OCI-M1 (cell line): ENCODE data around the gene KIAA0586.
"Not testable (repeated sequence)": the region's sequence is repeated elsewhere in the genome, so short reads cannot be mapped to it uniquely, and the experiment has no call there.

Experiments used
- DNase-seq: peaks from one replicate; lab custom pipeline; 2025; lab: John Stamatoyannopoulos, UW

KIAA0586 gene

GRCh38 chr14:58464652-58465051, 37.1 kb downstream of the KIAA0586 start:
- no peak for DNase-seq

DNA sequence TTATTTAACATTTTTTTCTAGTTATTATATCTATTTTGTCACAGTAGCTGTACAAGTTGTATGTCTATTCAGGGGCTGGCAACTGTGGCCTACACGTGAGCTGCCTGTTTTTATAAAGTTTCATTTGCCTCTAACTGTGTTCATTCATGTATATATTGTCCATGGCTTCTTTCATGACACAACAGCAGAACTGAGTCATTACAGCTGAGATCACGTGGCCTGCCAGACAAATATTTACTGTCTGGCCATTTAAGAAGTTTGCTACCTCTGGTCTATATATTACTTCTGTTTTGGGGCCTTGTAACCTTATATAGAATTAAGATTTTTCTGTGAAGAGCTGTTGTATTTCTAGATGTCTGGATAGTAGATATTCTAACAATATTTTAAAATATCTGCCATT, 37.9 kb downstream of the KIAA0586 start:
- DNase-seq = no peak

- no peak for DNase-seq
Measured at GRCh38 chr14:58466459-58466858, 38.9 kb downstream of the KIAA0586 start.

DNA sequence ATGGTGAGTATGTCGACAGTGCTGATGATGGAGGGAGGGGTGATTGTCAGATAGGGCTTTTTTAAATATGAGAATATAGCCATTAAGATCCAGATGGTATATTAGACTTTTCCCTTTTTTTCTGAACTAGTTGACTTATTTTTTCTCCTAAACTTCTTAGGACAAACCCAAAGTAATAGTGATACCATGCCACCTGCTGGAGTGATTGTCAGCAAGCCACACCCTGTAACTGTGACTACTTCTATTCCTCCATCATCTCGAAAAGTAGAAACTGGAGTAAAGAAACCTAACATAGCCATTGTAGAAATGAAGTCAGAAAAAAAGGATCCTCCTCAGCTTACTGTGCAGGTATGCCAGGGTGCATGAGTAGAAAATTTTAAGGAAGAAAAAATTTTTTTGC, 40.1 kb downstream of the KIAA0586 start:
- no peak for DNase-seq

DNA sequence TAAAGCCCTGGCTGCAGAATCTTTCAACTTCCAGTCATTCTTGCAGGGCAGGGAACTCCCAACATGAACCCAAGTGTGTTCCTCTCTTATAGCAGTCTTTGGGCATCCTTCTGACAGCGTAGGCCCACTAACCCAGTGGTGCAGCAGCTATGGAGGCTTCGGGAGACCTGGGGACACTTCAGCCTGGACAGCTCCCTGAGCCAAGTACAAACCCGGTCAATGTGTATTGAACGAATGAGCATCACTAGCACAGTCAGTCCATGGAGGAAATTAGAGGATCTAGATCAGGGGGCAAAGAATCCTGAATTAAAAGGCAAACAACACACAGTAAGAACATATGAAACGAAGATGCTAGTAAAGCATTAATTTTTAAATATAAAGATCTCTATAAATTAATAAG, 41.8 kb downstream of the KIAA0586 start:
- no peak for DNase-seq

- no peak for DNase-seq
Measured at GRCh38 chr14:58476320-58476719, 48.8 kb downstream of the KIAA0586 start.

GRCh38 chr14:58477653-58478052, 50.1 kb downstream of the KIAA0586 start:
- no peak for DNase-seq

DNA sequence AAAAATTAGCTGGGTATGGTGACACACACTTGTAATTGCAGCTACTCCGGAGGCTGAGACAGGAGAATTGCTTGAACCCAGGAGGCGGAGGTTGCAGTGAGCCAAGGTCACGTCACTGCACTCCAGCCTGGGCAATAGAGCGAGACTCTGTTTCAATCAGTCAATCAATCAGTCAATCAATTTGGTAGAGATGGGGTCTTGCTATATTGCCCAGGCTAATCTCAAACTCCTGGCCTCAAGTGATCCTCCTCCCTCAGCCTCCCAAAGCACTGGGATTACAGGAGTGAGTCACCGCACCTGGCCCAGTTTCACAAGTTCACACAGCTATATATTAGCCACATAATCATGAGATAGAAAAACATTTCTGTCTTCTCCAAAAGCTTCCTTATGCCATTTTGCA, 50.8 kb downstream of the KIAA0586 start:
- not testable (repeated sequence) for DNase-seq

DNA sequence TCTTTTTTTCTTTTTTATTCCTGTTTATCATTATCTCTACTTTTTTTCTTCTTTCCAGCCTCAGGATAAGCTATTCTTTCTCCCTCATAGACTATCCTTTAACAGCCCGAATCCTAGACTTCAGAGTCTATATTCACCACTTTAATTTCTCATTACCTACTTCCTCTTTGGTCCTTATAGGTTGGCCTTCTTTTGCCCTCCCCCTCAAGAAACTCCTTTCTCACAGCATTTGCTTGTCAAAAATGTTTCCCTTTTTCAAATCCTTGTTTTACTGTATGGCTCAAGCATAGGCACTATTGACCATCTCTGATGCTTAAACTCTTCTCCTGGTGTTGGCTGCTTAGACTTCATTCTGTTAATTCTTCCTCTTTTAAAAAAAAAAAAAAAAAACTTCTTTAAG, 52.5 kb downstream of the KIAA0586 start:
- peak; percentile 60 for DNase-seq

DNA sequence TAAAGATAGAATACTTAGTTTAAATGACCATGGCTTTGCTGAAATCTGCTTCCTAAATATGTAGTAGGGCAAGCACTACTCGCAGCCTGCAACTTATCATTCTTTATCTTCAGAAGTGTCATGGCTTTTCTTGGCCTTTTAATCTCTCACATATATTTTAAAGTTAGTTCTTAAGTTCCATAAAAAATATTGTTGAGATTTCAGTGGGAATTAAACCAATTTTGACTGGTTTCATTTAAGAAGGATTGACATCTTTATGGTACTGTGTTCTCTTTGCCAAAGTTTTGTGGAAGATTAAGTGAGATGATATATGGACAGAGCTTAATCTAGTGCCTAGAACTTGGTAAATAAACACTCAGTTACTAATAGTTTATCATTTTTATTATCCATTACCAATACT, 56.7 kb downstream of the KIAA0586 start:
- no peak for DNase-seq

DNA sequence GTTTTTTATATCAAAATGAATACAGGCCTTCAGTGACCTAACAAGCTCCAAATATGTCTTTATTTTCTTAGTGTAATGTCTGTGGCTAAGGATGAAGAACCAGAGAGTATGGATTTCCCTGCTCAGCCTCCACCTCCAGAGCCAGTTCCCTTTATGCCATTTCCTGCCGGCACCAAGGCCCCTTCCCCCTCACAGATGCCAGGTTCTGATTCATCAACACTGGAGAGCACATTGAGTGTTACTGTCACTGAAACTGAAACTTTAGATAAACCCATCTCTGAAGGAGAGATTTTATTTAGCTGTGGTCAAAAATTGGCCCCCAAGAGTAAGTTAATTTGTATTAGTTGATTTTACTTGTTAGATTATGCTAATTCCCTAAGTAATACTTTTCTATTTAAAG, 61.0 kb downstream of the KIAA0586 start:
- DNase-seq = peak; percentile 38

- no peak for DNase-seq
Measured at GRCh38 chr14:58491593-58491992, 64.1 kb downstream of the KIAA0586 start.

GRCh38 chr14:58492044-58492443, 64.5 kb downstream of the KIAA0586 start:
- no peak for DNase-seq

DNA sequence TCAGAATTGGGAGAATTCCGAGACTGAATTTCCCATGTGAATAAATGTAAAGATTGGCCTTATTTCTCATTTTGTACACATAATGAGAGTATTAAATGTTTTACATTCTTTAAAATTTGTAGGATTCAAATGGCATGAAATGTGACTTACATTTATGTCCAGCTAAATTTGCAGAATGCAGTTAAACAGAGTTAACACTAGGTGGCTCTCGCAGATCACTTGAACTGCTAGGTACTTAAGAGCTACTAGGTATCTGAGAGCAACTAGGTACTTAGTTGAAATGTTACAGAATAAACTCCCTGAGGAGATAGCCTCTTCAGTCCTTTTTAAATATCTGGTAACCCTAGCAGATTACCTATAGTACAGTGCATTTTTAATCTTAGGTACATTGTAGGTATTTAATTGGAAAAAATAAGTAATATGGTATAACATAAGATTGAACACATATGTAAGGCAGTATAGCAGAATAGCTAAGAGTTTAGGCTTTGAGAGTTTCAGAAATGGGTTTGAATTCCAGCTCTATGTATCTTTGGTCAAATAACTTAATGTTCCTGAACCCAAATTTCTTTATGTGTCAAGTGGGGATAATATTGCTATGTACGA, 73.8 kb downstream of the KIAA0586 start:
- peak; percentile 61 for DNase-seq

DNA sequence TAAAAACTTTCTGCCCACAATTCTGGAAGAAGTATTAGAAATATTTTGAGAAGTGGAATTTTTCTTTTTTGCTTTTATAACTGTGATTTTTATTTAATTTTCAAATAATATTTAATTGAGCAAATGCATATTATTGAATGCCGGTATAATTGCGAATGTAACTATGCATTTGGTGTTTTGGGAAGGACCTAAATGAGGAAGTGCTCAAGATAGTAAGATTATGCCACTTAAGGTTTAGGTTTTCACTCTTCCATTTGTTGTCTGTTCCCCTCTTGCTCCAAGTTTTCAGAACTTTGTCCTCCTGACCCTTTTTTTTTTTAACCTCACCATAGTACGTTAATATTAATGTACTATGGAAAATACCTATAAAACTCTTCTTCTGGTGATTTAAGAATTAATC, 85.8 kb downstream of the KIAA0586 start:
- peak; percentile 25 for DNase-seq

GRCh38 chr14:58517592-58517991, 90.1 kb downstream of the KIAA0586 start:
- DNase-seq = no peak

- DNase-seq = not testable (repeated sequence)
Measured at GRCh38 chr14:58525691-58526090, 98.2 kb downstream of the KIAA0586 start.

DNA sequence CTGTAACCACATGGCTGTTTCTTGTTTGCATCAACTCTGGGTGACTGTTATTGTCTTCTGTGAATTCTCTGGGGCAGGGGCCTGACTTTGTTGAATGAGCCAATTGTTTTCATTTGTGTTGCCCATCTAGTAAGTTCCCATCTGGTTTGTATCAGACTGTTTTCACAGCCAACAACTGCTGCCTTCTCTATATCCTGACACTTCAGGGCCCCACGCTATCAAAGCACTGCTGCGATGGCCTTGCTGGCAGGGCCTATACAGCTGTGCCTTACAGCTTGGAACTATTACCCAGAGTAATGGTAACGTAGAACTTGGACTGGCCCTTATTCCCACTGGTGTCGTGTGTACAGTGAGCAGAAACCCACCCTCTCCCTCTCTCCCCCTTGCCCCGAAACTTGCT, 105.9 kb downstream of the KIAA0586 start:
- DNase-seq = no peak

DNA sequence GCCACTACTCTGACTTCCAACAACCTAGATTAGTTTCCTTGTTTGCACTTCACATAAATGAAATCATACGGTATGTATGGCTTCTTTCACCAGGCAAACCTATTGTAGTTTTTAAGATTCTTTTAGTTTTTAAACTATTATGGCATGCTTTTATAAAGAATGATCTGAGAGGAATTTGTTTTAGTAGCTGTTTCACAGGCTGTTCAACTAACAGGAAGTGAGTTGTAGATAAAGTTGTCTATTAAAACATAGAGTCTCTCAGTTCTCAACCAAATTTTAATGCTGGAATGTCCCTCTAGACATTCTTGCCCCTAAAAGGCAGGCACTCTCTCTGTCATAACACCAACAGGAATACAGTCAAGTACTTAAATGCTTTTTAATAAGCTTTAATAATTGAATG, 107.5 kb downstream of the KIAA0586 start:
- DNase-seq = peak; percentile 16

DNA sequence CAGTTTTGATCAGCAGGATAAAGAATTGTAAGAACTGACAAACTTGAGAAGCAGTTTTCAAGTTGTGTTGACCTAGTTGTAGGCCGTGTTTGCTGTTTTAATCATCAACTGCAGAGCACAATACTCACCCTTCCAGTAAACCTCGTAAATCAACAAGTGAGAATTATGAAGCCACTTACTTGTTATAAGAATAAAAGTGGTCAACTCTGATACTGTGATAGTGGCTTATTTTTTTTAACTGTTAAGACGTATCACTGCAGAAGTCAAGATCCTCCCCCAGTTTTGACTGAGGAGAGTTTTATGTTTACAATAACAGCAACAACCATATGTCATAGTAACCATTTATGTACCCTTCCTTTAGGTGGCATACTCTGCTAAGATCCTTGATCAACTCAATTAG, 109.5 kb downstream of the KIAA0586 start:
- no peak for DNase-seq

DNA sequence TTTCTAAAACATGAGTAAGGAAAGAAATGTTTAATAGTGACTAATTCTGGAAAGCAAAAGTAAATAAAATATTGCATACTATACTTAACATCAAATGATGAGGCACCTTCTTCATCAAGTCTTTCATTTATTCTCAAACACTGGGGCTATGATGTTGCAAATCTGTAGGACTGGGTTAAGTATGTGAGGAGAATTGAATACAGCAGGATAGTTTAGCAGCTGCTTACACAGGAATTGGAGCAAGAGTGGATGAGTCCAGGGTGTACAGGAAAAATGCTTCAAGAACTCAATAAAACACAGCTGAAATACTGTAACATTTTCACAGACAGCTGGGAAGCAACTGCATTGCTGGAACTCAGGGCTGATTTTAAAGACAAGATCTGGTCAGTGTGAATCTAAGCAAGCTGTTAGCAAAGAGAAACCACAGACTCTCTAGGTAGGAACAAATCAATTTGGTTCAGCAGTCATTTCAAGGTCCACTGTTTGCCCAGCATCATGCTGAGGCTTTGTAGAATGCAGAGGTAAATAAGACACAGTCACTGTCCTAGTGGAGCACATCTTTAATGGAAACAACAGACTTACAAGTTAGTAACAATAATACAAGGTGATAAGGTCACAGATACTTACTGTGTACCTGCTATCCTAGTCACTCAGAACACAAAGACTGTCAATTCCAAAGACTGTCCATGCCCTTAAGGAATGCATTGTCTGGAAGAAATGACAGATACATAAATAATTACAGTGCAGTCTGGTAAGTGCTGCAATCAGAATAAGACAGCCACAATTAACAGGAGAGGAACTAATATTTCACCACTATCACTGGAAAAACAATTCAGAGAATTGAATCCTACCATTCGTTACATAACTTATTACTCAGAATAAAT, 113.5 kb downstream of the KIAA0586 start:
- DNase-seq = no peak

- no peak for DNase-seq
Measured at GRCh38 chr14:58541633-58542022, 114.1 kb downstream of the KIAA0586 start.

GRCh38 chr14:58543253-58543652, 115.7 kb downstream of the KIAA0586 start:
- no peak for DNase-seq

DNA sequence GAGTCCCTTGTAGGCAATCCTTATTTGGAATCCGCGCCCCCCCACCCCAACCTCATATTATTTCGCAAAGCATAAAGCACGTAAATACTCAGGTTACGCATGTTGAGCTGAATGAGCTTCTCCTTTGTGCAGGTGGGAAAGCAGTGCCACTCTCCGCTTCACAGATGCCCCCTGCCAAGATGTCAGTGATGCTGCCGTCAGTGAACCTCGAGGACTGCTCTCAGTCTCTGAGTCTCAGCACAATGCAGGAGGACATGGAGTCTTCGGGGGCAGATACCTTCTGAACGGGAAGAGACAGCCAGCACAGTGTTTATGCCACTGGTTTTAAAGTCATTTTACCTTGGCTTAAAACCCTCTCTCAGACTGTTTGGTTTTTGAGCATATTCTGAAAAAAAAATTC, 120.1 kb downstream of the KIAA0586 start:
- no peak for DNase-seq
